ENCODE results near the gene SRSF7. TPM values are rescaled to one million over a fixed set of nuclear protein-coding genes. Genes with fewer than 3 reads are reported as not detected.
"Not testable (repeated sequence)": the region's sequence is repeated elsewhere in the genome, so short reads cannot be mapped to it uniquely, and the experiment has no call there.

Gene SRSF7
- total RNA-seq, 4 donors from 2014 or later: 39.0 to 109 (median 73.4) TPM

GRCh38 chr2:38712871-38713270, 38.3 kb downstream of the SRSF7 start:
- Histone ChIP-seq H3K4me1 (no peaks in the 10 kb centered on the region), H3K36me3 (peaks cover 0 to 10% of the 10 kb centered on the region in 2 donors), H3K27me3 (no peaks in the 10 kb centered on the region), H3K4me3 (no peak overlapping the region), H3K9me3 (no peaks in the 10 kb centered on the region), H3K27ac (no peak overlapping the region)
- WGBS, 2 donors (ENCODE audit: low coverage in 1 of 2): no CpG with 5 or more reads among the region's 4 CpGs
- ATAC-seq: no peak
- no peak for TF ChIP-seq POLR2A (IDR thresholded peaks at IDR 0.05)

GRCh38 chr2:38712413-38712812, 38.7 kb downstream of the SRSF7 start:
- H3K9me3 ChIP-seq: no peaks in the 10 kb centered on the region
- no peak for ATAC-seq
- H3K4me3 ChIP-seq: no peak overlapping the region
- H3K36me3 ChIP-seq: peaks cover 0 to 10% of the 10 kb centered on the region in 2 donors
- 83 to 90% methylated on average over 2 to 4 of the region's 7 CpGs for WGBS, 2 donors (ENCODE audit: low coverage in 1 of 2)
- H3K4me1 ChIP-seq: no peaks in the 10 kb centered on the region
- TF ChIP-seq POLR2AphosphoS5 (IDR thresholded peaks at IDR 0.05) (no peak), CTCF (IDR thresholded peaks at IDR 0.05) (no peak), POLR2A (IDR thresholded peaks at IDR 0.05) (no peak), EP300 (IDR thresholded peaks at IDR 0.05) (no peak)
- H3K27me3 ChIP-seq: no peaks in the 10 kb centered on the region
- H3K27ac ChIP-seq: no peak overlapping the region

GRCh38 chr2:38711558-38711957, 39.6 kb downstream of the SRSF7 start:
- Histone ChIP-seq H3K36me3 (peaks cover 0 to 10% of the 10 kb centered on the region in 2 donors), H3K27ac (no peak overlapping the region), H3K9me3 (no peaks in the 10 kb centered on the region), H3K4me3 (no peak overlapping the region), H3K4me1 (no peaks in the 10 kb centered on the region), H3K27me3 (no peaks in the 10 kb centered on the region)
- no peak for ATAC-seq
- TF ChIP-seq POLR2AphosphoS5 (IDR thresholded peaks at IDR 0.05): no peak
- TF ChIP-seq CTCF (IDR thresholded peaks at IDR 0.05): no peak
- TF ChIP-seq POLR2A (IDR thresholded peaks at IDR 0.05): no peak
- TF ChIP-seq EP300 (IDR thresholded peaks at IDR 0.05): no peak

GRCh38 chr2:38709567-38710194, 41.5 kb downstream of the SRSF7 start:
- Histone ChIP-seq H3K4me1 (no peaks in the 10 kb centered on the region), H3K27me3 (no peaks in the 10 kb centered on the region), H3K27ac (no peak overlapping the region), H3K9me3 (no peaks in the 10 kb centered on the region), H3K36me3 (peaks cover 0 to 10% of the 10 kb centered on the region in 2 donors), H3K4me3 (no peak overlapping the region)
- TF ChIP-seq POLR2AphosphoS5 (IDR thresholded peaks at IDR 0.05) (no peak), POLR2A (IDR thresholded peaks at IDR 0.05) (no peak), EP300 (IDR thresholded peaks at IDR 0.05) (no peak), CTCF (IDR thresholded peaks at IDR 0.05) (no peak)
- no peak for ATAC-seq
- 64 to 71% methylated on average over 4 of the region's 5 CpGs for WGBS, 2 donors (ENCODE audit: low coverage in 1 of 2)

GRCh38 chr2:38708900-38709566, 42.1 kb downstream of the SRSF7 start:
- Histone ChIP-seq H3K9me3 (no peaks in the 10 kb centered on the region), H3K36me3 (peaks cover 0 to 10% of the 10 kb centered on the region in 2 donors), H3K4me1 (no peaks in the 10 kb centered on the region), H3K27ac (no peak overlapping the region), H3K27me3 (no peaks in the 10 kb centered on the region), H3K4me3 (no peak overlapping the region)
- WGBS, 2 donors (ENCODE audit: low coverage in 1 of 2): 73 to 90% methylated on average over 5 to 11 of the region's 12 CpGs
- TF ChIP-seq CTCF (IDR thresholded peaks at IDR 0.05): no peak
- no peak for TF ChIP-seq POLR2A (IDR thresholded peaks at IDR 0.05)
- TF ChIP-seq POLR2AphosphoS5 (IDR thresholded peaks at IDR 0.05): no peak
- no peak for TF ChIP-seq EP300 (IDR thresholded peaks at IDR 0.05)
- no peak for ATAC-seq

- WGBS, 2 donors (ENCODE audit: low coverage in 1 of 2): 60 to 79% methylated on average over 1 to 8 of the region's 9 CpGs
- not testable (repeated sequence) for ATAC-seq
Measured at GRCh38 chr2:38708491-38708890, 42.7 kb downstream of the SRSF7 start.

More at GRCh38 chr2:38708491-38708890, 42.7 kb downstream of the SRSF7 start:
- H3K27ac ChIP-seq, H3K4me3 ChIP-seq, H3K9me3 ChIP-seq, H3K4me1 ChIP-seq, H3K27me3 ChIP-seq: not testable (repeated sequence)
- H3K36me3 ChIP-seq: peaks cover 0 to 10% of the 10 kb centered on the region in 2 donors

Measured in gastroesophageal sphincter (tissue), 4 donors.